Panc1 (cell line): ENCODE data around the gene UGT1A10. TPM values are rescaled to one million over a fixed set of nuclear protein-coding genes. Genes with fewer than 3 reads are reported as not detected.

Experiments
- ATAC-seq: fragments of 200-7000 bp; cut with Tn5 transposase; 2 replicates; pipeline ENCODE4 v1.9.1; 2020; ENCODE audit warnings: mild to moderate bottlenecking, moderate library complexity
- BruUV-seq: library from RNA; stranded (reverse); fragments of 400-500 nt; replicated peaks from 2 replicates; lab custom pipeline; 2021; lab: Mats Ljungman, UMichigan
- CTCF ChIA-PET: fragments of 300-600 bp; sonication (Branson Sonifier 250); formaldehyde crosslinking; loops from one replicate; lab custom pipeline; 2022; ENCODE audit warnings: antibody characterized with exemption; lab: Charles Lee
- POLR2A ChIA-PET: fragments of 300-600 bp; sonication (Branson Sonifier 250); formaldehyde crosslinking; loops from one replicate; lab custom pipeline; 2022; ENCODE audit warnings: antibody characterized with exemption; lab: Charles Lee
- DNase-seq: peaks from one replicate; pipeline ENCODE4 v3.0.0-alpha.2; 2010; ENCODE audit warnings: low read depth, low spot score
- H3K27ac ChIP-seq: 2 replicates; pipeline ENCODE4 v1.5.1; 2011; ENCODE audit warnings: mild to moderate bottlenecking, low read length, inconsistent platforms
- H3K27me3 ChIP-seq: fragments of 200-500 bp; sonication (Bioruptor generic); 2 replicates; pipeline ENCODE4 v1.6.0; 2014; ENCODE audit warnings: low read length, inconsistent platforms; ENCODE audit not compliant: control insufficient read depth, insufficient read depth
- H3K36me3 ChIP-seq: fragments of 200-500 bp; sonication (Bioruptor generic); 2 replicates; pipeline ENCODE4 v1.5.1; 2014; ENCODE audit warnings: inconsistent platforms, mild to moderate bottlenecking, low read length, moderate library complexity; ENCODE audit not compliant: control insufficient read depth, insufficient read depth
- H3K4me1 ChIP-seq: 2 replicates; pipeline ENCODE4 v1.5.1; 2011; ENCODE audit warnings: inconsistent platforms, mild to moderate bottlenecking, low read length, moderate library complexity; ENCODE audit not compliant: control insufficient read depth, insufficient read depth
- H3K4me3 ChIP-seq, 2 experiments: 2 replicates each; pipeline ENCODE4 v1.5.1; 2011 to 2012; ENCODE audit warnings: low read depth in 2 of 2, low read length in 2 of 2, mild to moderate bottlenecking in 2 of 2, inconsistent platforms in 1 of 2, moderate library complexity in 1 of 2
- H3K9me3 ChIP-seq: fragments of 200-500 bp; sonication (Bioruptor generic); 2 replicates; pipeline ENCODE4 v1.5.1; 2014; ENCODE audit warnings: low read depth, mild to moderate bottlenecking, inconsistent platforms, low read length, moderate library complexity; ENCODE audit not compliant: control insufficient read depth, insufficient read depth
- CTCF ChIP-seq: fragments of 450-650 bp; IDR thresholded peaks from 2 replicates; pipeline ENCODE4 v1.5.1; 2017; ENCODE audit warnings: mild to moderate bottlenecking
- POLR2AphosphoS5 ChIP-seq: IDR thresholded peaks from 2 replicates; pipeline ENCODE4 v1.6.1; 2012; ENCODE audit warnings: mild to moderate bottlenecking, low read depth, low read length, moderate library complexity
- REST ChIP-seq, 2 experiments: IDR thresholded peaks; 2 replicates each; pipeline ENCODE4 v1.6.1; 2011 to 2012; ENCODE audit warnings: low read depth in 2 of 2, control low read depth in 1 of 2, low read length in 1 of 2, mild to moderate bottlenecking in 1 of 2, moderate library complexity in 1 of 2; ENCODE audit not compliant: insufficient read depth in 1 of 2
- SIN3A ChIP-seq: IDR thresholded peaks from 2 replicates; pipeline ENCODE4 v1.6.1; 2012; ENCODE audit warnings: low read depth, mild to moderate bottlenecking, low read length, moderate library complexity, borderline replicate concordance; ENCODE audit not compliant: insufficient read depth
- TCF7L2 ChIP-seq: IDR thresholded peaks from 2 replicates; pipeline ENCODE4 v1.6.1; 2011; ENCODE audit warnings: mild to moderate bottlenecking, low read depth, low read length, inconsistent platforms
- in situ Hi-C: cut with HindIII; loops from 2 replicates; pipeline ENCODE4 v1.10.0; 2016; ENCODE audit warnings: low sequenced_read_pairs, low pct_unique_long_range_greater_than_20kb
- intact Hi-C: fragments of 100-400 bp; cut with micrococcal nuclease; formaldehyde crosslinking; loops from one replicate; pipeline ENCODE4 v1.10.0; 2022; ENCODE audit not compliant: unreplicated experiment
- total RNA-seq: library from RNA; stranded (reverse); gene quantifications from one replicate; pipeline ENCODE4 v1.2.1, GENCODE V29; 2021; ENCODE audit not compliant: unreplicated experiment

UGT1A10 gene
- total RNA-seq, 1 experiment from 2014 or later, result not detected

- TF ChIP-seq POLR2AphosphoS5, result no peak
- no peak for TF ChIP-seq CTCF
- no peak for TF ChIP-seq SIN3A
- TF ChIP-seq TCF7L2, result no peak
- no peak for TF ChIP-seq REST (IDR thresholded peaks at IDR 0.05; ENCODE audit: insufficient read depth in 1 of 2, low read depth in 2 of 2, low read length in 1 of 2)
- POLR2A ChIA-PET, result no interaction called here
- in situ Hi-C loops, result no loop called here
- no peaks in the 10 kb centered on the region for H3K36me3 ChIP-seq
- H3K4me1 ChIP-seq, result no peaks in the 10 kb centered on the region
- H3K4me3 ChIP-seq, result no peak within 1 kb of the TSS
- CTCF ChIA-PET, result no interaction called here
- no peak within 1 kb of the TSS for H3K27ac ChIP-seq
- no peak for ATAC-seq
- H3K9me3 ChIP-seq, result no peaks in the 10 kb centered on the region
- DNase-seq, result no peak
- intact Hi-C loops, result no loop called here
- no peaks in the 10 kb centered on the region for H3K27me3 ChIP-seq
- no TSS peak for BruUV-seq
These were observed 45.4 kb downstream of the UGT1A10 start, which contains the start of gene UGT1A7 for GRCh38 chr2:233681521-233682099. TSS of gene UGT1A7 (plus strand) at chr2:233681901. CDS start at chr2:233681938, 37 bp downstream.

GRCh38 chr2:233684640-233685039 is 48.4 kb downstream of the UGT1A10 start:
- Histone ChIP-seq H3K4me3 (no peak overlapping the region), H3K27me3 (no peaks in the 10 kb centered on the region), H3K36me3 (no peaks in the 10 kb centered on the region), H3K27ac (no peak overlapping the region), H3K4me1 (peaks cover 3% of the 10 kb centered on the region; the same call in 1 of the 2 replicates), H3K9me3 (no peaks in the 10 kb centered on the region)
- BruUV-seq, result no TSS peak
- in situ Hi-C loops, result no loop called here
- ChIA-PET POLR2A (no interaction called here), CTCF (no interaction called here)
- ATAC-seq (no peak), DNase-seq (no peak)
- intact Hi-C loops, result no loop called here
- TF ChIP-seq CTCF, result no peak
- no peak for TF ChIP-seq REST (IDR thresholded peaks at IDR 0.05; ENCODE audit: insufficient read depth in 1 of 2, low read depth in 2 of 2, low read length in 1 of 2)
- no peak for TF ChIP-seq POLR2AphosphoS5
